HG02623 (cell line): Measurements from ENCODE around the gene TGOLN2.
A peak's percentile ranks its signal among the peaks of the same experiment; 100 is the strongest.

Experiments
- ATAC-seq: cut with Tn5 transposase; IDR thresholded peaks from one replicate; pipeline ENCODE4 v1.9.1; 2021; ENCODE audit warnings: moderate library complexity; ENCODE audit not compliant: unreplicated experiment

TGOLN2 gene

DNA sequence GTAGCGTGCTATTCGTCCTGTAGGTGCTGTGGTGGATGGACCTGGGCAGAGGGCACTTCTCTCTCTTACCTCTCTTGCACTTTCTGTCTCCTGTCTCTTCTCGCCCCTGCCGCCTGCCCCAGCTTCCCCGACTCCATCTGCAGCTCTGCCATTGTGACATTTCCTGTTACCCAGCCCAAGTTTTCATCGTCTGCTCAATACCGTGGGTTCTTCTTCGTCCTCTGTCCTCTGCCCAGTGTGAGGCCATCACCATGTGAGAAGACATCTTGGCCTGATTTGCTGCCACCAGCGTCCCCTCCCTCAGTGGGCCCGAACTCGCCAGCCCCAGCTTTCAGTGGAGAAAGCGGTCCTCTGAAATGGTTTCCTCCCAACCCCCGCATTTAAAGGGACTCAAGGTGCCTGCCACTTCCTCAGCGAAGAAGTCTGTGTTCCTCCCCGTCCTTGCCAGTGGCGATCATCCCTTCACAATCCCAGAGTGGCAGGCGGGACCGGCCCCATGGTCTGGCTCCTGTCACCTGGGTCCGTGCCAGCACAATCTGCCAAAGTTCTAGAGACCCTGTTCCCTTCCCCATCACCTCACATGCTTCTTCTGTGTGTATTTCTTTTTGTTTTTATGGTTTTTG lies 18.0 kb downstream of the TGOLN2 start:
- ATAC-seq: peak; percentile 12

DNA sequence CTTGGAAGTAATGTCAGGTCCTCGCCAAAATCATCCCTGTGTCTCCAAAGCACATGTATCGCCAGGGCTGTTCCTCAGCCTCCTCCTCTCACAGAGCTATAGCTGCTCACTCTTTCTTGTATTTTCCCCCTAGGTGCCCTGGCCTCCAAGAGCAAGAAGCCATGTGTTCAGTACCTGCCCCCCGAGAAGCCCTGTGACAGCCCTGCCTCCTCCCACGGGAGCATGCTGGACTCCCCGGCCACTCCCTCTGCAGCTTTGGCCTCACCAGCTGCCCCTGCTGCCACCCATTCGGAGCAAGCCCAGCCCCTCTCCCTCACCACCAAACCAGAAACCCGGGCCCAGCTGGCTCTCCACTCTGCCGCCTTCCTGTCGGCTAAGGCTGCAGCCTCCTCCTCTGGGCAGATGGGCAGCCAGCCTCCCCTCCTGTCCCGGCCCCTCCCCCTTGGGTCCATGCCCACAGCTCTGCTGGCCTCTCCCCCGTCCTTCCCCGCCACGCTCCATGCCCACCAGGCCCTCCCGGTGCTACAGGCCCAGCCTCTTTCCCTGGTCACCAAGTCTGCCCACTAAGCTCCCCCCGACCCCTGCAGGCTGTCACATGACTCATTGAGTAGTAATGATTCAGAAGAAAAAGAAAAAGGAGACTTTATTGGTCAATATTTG lies 18.8 kb downstream of the TGOLN2 start:
- no peak for ATAC-seq

GRCh38 chr2:85308201-85308600 lies 19.6 kb downstream of the TGOLN2 start:
- no peak for ATAC-seq

DNA sequence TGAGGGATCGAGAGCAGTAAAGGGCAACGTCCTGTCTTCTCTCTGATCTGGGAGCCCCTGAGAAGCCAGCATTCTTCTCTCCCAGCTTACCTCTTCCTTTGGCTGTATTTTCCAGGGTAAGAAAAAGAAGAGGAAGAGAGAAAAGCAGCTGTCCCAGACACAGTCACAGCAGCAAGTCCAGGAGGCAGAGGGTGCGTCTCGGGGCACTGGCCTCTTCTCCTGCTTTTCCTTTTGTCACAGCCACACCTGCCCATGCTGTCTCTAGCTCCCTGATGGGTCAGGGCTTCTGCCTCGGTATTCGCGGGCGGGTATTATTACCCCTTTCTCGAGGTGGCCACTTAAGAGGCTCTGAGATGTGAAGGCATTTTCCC lies 20.3 kb downstream of the TGOLN2 start:
- ATAC-seq: no peak

DNA sequence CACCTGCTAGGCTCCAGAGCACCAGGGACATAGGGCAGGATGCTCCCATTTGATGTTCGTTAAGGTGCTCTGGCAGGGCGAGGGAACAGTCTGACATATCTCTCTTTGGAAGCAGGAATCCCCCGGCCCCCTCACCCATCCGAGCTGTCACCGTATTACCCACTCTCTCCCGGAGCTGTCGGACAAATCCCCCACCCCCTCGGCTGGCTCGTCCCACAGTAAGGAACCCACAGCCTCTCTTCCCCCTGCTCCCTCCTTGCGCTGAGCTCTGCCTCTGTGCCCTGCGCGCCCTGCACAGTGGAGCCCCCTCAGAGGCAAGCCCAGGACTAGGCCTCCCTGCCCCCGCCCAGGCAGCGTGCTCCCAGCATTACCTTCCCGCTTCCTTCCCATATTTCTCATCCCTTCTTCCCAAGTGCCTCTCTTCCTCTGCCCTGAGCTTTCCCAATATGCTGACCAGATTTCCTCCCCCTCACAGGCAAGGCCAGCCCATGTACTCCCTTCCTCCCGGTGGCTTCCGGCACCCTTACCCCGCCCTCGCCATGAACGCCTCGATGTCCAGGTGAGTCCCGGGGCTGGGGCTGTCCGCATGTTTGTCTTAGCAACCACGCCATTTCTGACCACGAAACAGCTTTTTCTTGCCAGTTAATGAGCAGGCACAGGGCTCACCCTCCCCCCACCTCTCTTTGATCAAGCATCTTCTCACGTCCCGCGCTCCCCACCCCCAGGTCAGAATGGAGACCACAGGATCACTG lies 23.8 kb downstream of the TGOLN2 start:
- ATAC-seq: no peak

- ATAC-seq: no peak
These were observed 25.7 kb downstream of the TGOLN2 start for GRCh38 chr2:85302121-85302520.

GRCh38 chr2:85291425-85292023 lies 36.3 kb downstream of the TGOLN2 start:
- no peak for ATAC-seq

DNA sequence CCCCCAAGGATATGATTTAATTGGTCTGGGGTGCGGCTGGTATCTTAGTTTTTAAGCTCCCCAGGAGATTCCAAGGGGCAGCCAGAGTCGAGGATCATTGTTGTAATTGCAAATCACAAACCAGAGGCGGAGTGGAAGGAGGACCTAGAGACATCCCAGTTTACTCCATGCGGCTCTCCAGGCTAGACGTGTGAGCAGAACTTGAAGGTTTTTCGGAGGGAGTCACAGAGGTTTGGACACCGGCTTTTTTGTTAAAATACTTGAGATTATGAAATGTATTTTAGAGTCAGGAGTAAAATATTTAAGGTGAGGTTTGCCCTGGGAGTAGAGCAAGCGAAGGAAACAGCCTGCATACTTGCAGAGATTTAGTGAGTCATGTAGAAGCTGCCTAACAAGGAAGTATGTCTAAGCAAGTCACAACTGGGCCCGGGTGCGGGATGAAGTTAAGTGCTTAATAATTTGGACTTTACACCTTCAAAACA lies 39.5 kb downstream of the TGOLN2 start:
- no peak for ATAC-seq

DNA sequence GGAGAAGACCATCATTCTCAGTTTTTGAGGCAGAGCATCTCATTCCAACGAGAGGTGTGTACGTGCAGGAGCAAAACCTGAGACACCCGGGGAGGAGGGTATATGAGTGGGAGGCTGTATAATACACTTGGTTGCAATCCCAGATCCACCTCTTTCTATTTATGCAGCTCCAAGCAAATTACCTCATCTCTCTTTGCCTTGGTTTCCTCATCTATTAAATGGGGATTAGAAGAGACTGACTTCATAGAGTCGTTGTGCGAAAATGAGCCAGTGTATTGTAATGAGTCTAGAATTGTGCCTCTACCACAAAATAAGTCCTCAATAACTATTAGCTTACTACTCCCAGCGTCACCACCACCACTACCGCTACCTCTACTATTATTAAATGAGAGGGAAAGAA lies 40.1 kb downstream of the TGOLN2 start:
- ATAC-seq: no peak

DNA sequence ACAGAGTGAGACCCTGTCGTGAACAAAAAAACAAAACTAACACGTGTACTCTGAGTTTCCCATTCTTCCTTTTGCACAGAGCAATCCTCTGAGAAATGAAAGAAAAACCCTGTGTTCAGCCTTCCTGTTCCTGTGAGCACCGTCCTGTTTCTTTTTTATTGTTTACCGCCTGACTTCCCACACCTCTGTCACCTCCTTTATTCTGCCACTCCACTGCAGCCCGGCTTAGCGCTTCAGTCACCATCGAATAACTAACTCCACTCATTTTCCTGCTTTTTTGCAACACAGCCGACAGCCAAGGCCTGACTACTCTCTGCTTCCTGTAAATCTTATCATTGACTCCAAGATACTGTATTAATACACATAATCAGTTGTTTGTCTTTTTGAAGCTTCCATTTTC lies 40.9 kb downstream of the TGOLN2 start:
- no peak for ATAC-seq

- ATAC-seq: no peak
These were observed 44.1 kb downstream of the TGOLN2 start for GRCh38 chr2:85283641-85284040.

DNA sequence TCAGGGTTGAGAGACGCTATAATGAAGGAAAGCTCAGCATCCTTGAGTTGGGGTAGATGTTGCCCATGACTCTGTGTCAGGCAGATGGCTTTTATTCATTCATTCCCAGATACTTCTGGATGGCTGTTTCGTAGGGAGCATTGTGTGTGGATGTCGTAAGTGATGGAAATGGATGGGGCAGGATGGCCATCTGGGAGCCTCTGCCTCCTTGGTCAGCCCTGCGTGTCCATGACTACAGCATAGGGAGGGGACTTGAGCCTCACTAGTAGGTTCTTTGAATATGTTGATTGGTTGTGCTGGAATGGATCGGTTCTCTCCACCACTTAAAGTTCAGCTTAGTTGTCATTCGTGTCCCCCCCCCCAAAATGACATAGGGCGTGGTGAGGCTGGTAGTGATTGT lies 44.9 kb downstream of the TGOLN2 start:
- no peak for ATAC-seq

- no peak for ATAC-seq
These were observed 46.2 kb downstream of the TGOLN2 start for GRCh38 chr2:85281553-85281952.

DNA sequence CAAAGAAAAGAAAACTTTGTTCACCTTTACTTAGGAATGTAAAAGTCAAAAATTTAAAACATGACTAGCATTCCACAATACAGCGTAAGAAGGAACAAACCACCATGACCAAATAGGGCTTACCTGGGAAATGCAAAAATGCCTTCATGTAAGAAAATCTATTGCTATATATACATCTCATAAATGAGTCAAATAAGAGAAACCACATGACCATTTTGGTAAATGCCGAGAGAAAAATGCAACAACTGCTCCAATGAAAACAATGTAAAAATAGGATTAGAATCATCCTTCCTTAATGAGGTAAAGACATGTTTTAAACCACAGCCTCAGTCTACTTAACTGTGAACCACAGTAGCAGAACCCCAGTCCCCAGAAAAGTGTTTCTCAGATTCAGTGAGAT lies 49.4 kb downstream of the TGOLN2 start:
- no peak for ATAC-seq

DNA sequence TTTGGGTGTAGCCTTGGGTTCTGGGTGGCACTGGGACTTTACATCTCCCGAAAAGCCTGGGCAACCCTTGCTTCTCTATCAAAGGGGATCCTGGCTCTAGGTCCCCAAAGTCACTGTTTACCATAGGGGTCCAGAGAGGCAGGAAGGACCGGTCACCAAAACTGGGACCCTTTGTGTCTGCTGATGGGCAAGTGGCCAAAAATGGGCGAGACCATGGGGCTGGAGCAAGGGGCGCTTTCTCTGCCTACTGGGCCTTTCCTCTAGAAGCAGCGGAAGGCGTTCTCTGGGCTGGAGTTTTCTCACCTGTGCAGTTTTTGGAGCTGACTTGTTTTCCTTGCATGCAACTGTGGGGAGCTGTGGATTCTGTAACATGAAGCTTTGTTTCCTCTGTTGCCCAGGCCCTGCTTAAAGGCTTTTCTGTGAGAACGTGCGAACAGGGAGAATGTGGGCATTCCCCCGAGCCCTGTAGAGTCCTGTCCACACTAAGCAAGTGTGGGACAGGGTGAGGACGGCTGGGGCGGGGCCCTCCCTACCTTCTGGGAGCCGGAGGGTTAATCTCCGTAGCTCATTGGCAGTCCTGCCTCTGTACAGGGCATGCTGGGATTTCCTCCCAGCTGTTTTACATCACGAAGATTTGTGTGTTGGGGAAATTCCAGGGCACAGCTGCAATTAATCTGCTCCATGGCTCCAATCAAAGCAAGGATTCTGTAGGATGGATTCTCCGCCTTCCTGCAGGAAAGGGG lies 50.2 kb downstream of the TGOLN2 start:
- ATAC-seq: no peak

GRCh38 chr2:85276571-85277118 lies 51.1 kb downstream of the TGOLN2 start:
- ATAC-seq: no peak

DNA sequence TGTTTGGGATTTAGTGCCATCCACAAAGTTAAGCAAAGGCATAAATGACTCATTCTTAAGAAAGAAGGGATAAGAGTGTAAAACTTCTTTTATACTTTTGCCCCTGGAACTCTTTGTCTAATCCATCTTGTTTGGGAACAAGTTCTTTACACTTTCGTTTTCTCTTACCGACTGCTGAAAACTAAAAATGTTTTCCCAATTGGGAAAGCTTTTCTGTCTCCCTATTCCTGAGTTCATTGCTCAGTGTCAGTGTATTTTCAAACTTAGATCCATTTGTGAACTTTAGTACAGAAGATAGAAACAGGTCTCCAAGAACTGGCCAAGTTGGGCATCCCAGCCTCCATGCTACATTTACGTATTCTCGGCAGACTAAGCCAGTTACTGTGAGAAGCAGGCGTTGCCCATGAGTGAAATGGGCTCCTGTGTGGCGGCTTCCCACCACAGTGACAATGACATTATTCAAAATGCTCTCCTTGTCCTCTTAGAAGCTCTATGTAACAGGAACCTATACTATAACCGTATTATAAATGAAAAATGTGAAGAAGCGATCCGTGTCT lies 51.7 kb downstream of the TGOLN2 start:
- ATAC-seq: no peak

DNA sequence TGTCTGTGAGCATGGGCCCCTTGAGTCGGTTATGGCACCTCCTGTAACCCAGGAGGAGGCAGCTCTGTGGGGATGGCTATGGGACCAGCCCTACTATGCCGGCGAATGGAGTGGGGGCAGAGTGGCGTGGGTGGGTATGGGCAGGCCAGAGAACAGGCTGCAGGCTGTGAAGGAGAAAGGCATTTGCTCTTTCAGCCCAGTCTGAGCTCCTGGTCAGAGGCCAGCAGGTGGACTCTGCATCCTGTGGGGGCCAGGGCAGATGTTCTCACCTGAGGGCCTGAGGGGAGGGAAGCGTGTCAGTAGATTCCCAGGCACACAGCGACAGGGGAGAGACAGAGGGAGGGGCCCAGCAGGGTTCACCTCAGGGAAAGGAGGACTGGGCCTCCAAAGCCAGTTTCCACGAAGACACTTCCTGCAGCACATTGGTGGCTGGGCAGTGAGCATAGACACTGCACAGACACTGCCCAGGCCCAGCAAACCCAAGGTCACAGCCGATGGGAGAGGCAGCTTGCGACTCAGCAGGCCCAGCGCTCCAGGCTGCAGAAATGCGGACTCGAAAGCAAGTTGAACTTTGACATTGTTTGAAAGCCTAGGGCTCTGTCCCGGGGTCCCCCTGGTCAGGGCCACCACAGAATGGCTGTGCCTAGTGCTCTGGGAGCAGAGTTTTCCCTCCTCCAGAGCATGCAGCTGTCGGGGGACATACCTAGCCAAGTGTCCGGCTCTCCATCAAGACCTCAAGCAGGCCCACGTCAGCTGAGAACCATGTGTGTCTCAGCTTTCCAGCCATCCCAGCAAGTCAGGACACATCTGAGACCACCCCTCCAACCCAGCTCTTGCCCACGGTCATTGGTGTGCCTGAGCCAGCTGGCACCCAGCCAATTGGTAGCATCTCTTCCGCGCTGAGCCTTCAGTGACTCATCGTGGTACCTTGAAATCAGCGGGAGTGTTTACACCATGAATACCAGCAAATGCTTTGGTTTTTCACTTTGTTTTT lies 53.8 kb downstream of the TGOLN2 start:
- no peak for ATAC-seq

GRCh38 chr2:85272357-85272756 lies 55.4 kb downstream of the TGOLN2 start:
- no peak for ATAC-seq
